Uterus (tissue), 4 donors: Measurements from ENCODE around the gene PLEKHG3. TPM values are rescaled to one million over a fixed set of nuclear protein-coding genes. Genes with fewer than 3 reads are reported as not detected.

Experiments used
- DNase-seq, 2 donors: peaks; one replicate each; pipeline ENCODE4 v3.0.0-alpha.2; 2019 to 2020
- H3K27ac ChIP-seq, 2 donors: fragments of 200-600 bp; sonication (generic); 1 replicate in 1 of 2; 2 replicates in 1 of 2; pipeline ENCODE4 v1.5.1; 2016 to 2018
- H3K27me3 ChIP-seq, 2 donors: fragments of 200-600 bp; sonication (generic); one replicate each; pipeline ENCODE4 v1.5.1; 2018 to 2019; ENCODE audit warnings: control low read depth in 1 of 2
- H3K36me3 ChIP-seq, 2 donors: fragments of 200-600 bp; sonication (generic); one replicate each; pipeline ENCODE4 v1.5.1; 2019; ENCODE audit warnings: control low read depth in 1 of 2
- H3K4me1 ChIP-seq, 2 donors: fragments of 200-600 bp; sonication (generic); one replicate each; pipeline ENCODE4 v1.5.1; 2018 to 2019; ENCODE audit warnings: control low read depth in 1 of 2
- H3K4me3 ChIP-seq, 2 donors: fragments of 200-600 bp; sonication (generic); 1 replicate in 1 of 2; 2 replicates in 1 of 2; pipeline ENCODE4 v1.5.1; 2018 to 2019; ENCODE audit warnings: mild to moderate bottlenecking in 1 of 2
- H3K9me3 ChIP-seq, 2 donors: fragments of 200-600 bp; sonication (generic); one replicate each; pipeline ENCODE4 v1.5.1; 2019; ENCODE audit warnings: control low read depth in 1 of 2
- CTCF ChIP-seq, 4 experiments: fragments of 200-600 bp in 2 of 4; fragments of 450-650 bp in 2 of 4; sonication (generic) in 2 of 4; IDR thresholded peaks; one replicate each; pipeline ENCODE4 v1.5.1; 2016 to 2019; ENCODE audit warnings: antibody characterized with exemption in 4 of 4, mild to moderate bottlenecking in 2 of 4, moderate library complexity in 1 of 4
- POLR2A ChIP-seq, 2 donors: fragments of 450-650 bp; IDR thresholded peaks; one replicate each; pipeline ENCODE4 v1.6.1; 2016; ENCODE audit warnings: antibody characterized with exemption in 2 of 2, mild to moderate bottlenecking in 1 of 2, moderate library complexity in 1 of 2
- intact Hi-C: fragments of 100-400 bp; cut with DNase I; formaldehyde crosslinking; loops from one replicate; pipeline ENCODE4 v1.15.1; 2023; ENCODE audit warnings: low total_unique reads
- total RNA-seq, 4 donors: library from RNA; depleted of rRNA in 3 of 4; stranded (reverse); fragments of >200 nt in 3 of 4; gene quantifications; one replicate each; pipeline versions ENCODE4 v1.1.0 to v1.2.4, GENCODE V29; 2014 to 2023
- donor health status: DM: yes; HTN: yes; CAD: no.

PLEKHG3 gene
- total RNA-seq, 4 donors from 2014 or later, result 40.5 to 178 (median 59.7) TPM

GRCh38 chr14:64681796-64682710, 22.2 kb upstream of the PLEKHG3 start:
- intact Hi-C loops, result no loop called here
- Histone ChIP-seq H3K27me3 (no peaks in the 10 kb centered on the region), H3K27ac (peak overlapping the region; percentile 83 to 84), H3K4me3 (no peak overlapping the region), H3K9me3 (no peaks in the 10 kb centered on the region), H3K36me3 (no peaks in the 10 kb centered on the region), H3K4me1 (peaks cover 0 to 24% of the 10 kb centered on the region in 2 donors)
- TF ChIP-seq POLR2A (IDR thresholded peaks at IDR 0.05) (peak; percentile 27 to 37), CTCF (IDR thresholded peaks at IDR 0.05) (no peak)
- DNase-seq, result peak; percentile 86

- DNase-seq, result no peak
- Histone ChIP-seq H3K9me3 (no peaks in the 10 kb centered on the region), H3K4me1 (peaks cover 0 to 24% of the 10 kb centered on the region in 2 donors), H3K27ac (peak overlapping the region; percentile 83 to 84), H3K36me3 (no peaks in the 10 kb centered on the region), H3K27me3 (no peaks in the 10 kb centered on the region), H3K4me3 (no peak overlapping the region)
- intact Hi-C loops, result no loop called here
- TF ChIP-seq POLR2A (IDR thresholded peaks at IDR 0.05), result no peak
- no peak for TF ChIP-seq CTCF (IDR thresholded peaks at IDR 0.05)
Measured at GRCh38 chr14:64682843-64683242, 21.4 kb upstream of the PLEKHG3 start.

GRCh38 chr14:64683264-64683663, 21.0 kb upstream of the PLEKHG3 start:
- Histone ChIP-seq H3K4me3 (no peak overlapping the region), H3K36me3 (no peaks in the 10 kb centered on the region), H3K27ac (peak overlapping the region; percentile 83 to 84), H3K27me3 (no peaks in the 10 kb centered on the region), H3K4me1 (peaks cover 0 to 24% of the 10 kb centered on the region in 2 donors), H3K9me3 (no peaks in the 10 kb centered on the region)
- intact Hi-C loops, result no loop called here
- TF ChIP-seq POLR2A (IDR thresholded peaks at IDR 0.05), result no peak
- TF ChIP-seq CTCF (IDR thresholded peaks at IDR 0.05), result no peak
- no peak for DNase-seq

GRCh38 chr14:64684091-64684490, 20.1 kb upstream of the PLEKHG3 start:
- no peak overlapping the region for H3K4me3 ChIP-seq
- no peaks in the 10 kb centered on the region for H3K9me3 ChIP-seq
- H3K27ac ChIP-seq, result peak overlapping the region; percentile 83 to 84
- peak; percentile 48 to 66 for DNase-seq
- intact Hi-C loops, result no loop called here
- TF ChIP-seq POLR2A (IDR thresholded peaks at IDR 0.05), result no peak
- TF ChIP-seq CTCF (IDR thresholded peaks at IDR 0.05), result no peak
- peaks cover 0 to 24% of the 10 kb centered on the region in 2 donors for H3K4me1 ChIP-seq
- H3K36me3 ChIP-seq, result no peaks in the 10 kb centered on the region
- H3K27me3 ChIP-seq, result no peaks in the 10 kb centered on the region
